Measurements from ENCODE around the gene MAPK12.

The MAPK12 gene

DNA sequence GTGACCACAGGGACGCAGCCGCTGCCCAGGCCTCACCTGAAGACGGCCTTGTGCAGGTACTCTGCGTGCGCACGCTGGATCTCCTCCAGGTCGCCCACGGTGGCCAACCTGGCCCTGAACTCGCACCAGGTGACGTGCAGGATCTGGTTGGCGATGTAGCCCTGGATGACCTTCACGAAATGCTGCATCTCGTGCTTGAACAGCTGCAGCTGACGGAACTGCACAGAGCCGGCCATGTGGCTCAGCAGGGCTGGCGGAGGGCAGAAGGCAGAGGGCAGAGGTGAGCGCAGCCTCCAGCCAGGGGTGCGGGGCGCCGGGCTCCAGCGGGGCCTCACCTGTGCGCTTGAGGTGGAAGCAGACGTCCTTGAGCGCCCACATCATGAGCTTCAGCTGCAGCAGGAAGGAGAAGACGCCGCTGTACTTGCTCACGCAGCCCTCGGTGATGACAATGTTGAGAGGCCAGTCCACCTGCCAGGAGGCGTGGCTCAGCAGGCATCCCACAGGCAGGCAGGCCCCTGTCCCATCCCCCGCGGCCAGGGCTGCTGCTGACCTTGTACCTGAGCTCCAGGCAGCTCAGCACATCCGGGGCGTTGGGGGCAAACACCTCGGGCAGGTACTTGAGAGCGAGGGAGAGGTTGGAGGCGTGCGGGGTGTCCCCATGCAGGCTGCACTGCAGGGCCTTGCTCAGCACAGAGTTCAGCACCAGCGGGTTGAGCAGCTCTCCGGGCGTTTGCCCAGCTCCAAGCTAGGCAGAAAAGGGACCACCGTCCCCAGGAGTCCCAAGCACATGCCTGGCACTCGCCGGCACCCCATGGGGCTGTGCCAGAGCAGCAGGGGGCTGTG is 43.1 kb downstream of the MAPK12 start:
- no peaks in the 10 kb centered on the region for H3K79me2 ChIP-seq (ENCODE audit: insufficient read depth, low read length)
- H2AFZ ChIP-seq (ENCODE audit: low read length) = no peak overlapping the region
- H3K4me2 ChIP-seq (ENCODE audit: low read depth, low read length, poor library complexity, severe bottlenecking) = no peak overlapping the region
- no peaks in the 10 kb centered on the region for H4K20me1 ChIP-seq (ENCODE audit: insufficient read depth, low read length, poor library complexity, severe bottlenecking)
- no peak overlapping the region for H3K9ac ChIP-seq (ENCODE audit: low read depth, low read length, poor library complexity, severe bottlenecking)
- no peaks in the 10 kb centered on the region for H3F3A ChIP-seq (ENCODE audit: low read depth)
- no peak overlapping the region for H3K4me3 ChIP-seq (ENCODE audit: low read length, poor library complexity, severe bottlenecking)
- H3K9me3 ChIP-seq (ENCODE audit: insufficient read depth, low read depth, low read length) = no peaks in the 10 kb centered on the region
- H3K9me2 ChIP-seq (replicated peaks; ENCODE audit: low read depth, low read length) = no peaks in the 10 kb centered on the region
- TF ChIP-seq, protein P1, sequence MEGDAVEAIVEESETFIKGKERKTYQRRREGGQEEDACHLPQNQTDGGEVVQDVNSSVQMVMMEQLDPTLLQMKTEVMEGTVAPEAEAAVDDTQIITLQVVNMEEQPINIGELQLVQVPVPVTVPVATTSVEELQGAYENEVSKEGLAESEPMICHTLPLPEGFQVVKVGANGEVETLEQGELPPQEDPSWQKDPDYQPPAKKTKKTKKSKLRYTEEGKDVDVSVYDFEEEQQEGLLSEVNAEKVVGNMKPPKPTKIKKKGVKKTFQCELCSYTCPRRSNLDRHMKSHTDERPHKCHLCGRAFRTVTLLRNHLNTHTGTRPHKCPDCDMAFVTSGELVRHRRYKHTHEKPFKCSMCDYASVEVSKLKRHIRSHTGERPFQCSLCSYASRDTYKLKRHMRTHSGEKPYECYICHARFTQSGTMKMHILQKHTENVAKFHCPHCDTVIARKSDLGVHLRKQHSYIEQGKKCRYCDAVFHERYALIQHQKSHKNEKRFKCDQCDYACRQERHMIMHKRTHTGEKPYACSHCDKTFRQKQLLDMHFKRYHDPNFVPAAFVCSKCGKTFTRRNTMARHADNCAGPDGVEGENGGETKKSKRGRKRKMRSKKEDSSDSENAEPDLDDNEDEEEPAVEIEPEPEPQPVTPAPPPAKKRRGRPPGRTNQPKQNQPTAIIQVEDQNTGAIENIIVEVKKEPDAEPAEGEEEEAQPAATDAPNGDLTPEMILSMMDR (conservative IDR thresholded peaks at IDR 0.05; ENCODE audit: low read length) = no peak
- no peak for TF ChIP-seq EZH2phosphoT487 (IDR thresholded peaks at IDR 0.05; ENCODE audit: borderline replicate concordance)
- H3K27me3 ChIP-seq (ENCODE audit: insufficient read depth, low read length, poor library complexity, severe bottlenecking) = no peaks in the 10 kb centered on the region
- H3K36me3 ChIP-seq (ENCODE audit: insufficient read depth, low read length) = peaks cover 72% of the 10 kb centered on the region; the same call in 1 of the 2 replicates
- no peaks in the 10 kb centered on the region for H3K4me1 ChIP-seq (ENCODE audit: insufficient read depth, low read length, poor library complexity, severe bottlenecking)

DNA sequence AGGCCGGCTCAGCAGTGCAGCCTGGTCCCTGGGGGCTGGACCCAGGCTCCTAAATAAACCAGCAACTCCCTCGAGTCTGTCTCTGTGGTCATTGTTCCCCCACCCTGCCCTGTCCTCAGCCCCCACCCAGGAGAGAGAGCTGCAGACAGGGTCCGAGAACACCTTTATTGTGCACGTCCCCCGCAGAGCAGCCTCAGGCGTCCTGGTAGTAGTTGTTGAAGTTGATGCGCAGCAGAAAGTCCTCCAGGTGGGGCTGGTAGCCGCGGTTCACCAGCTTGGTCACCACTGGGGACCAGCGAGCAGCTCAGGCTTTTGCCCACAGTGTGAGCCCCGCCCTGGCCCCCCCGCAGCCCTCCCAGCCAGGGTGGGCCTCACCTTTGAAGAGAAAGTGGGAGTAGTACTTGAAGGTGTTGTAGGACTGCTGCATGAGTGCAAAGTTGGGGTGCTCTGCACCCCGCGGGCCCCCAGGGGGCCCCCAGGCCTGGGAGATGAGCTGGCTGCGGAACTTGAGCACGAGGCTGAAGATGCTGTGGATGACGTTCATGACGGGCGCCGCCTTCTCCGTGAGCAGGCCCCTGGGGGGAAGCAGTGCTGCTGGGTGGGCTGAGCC is 43.8 kb downstream of the MAPK12 start:
- H3F3A ChIP-seq (ENCODE audit: low read depth) = no peaks in the 10 kb centered on the region
- H3K4me2 ChIP-seq (ENCODE audit: low read depth, low read length, poor library complexity, severe bottlenecking) = no peak overlapping the region
- H3K36me3 ChIP-seq (ENCODE audit: insufficient read depth, low read length) = peaks cover 67% of the 10 kb centered on the region; the same call in 1 of the 2 replicates
- H3K9me3 ChIP-seq (ENCODE audit: insufficient read depth, low read depth, low read length) = no peaks in the 10 kb centered on the region
- no peaks in the 10 kb centered on the region for H4K20me1 ChIP-seq (ENCODE audit: insufficient read depth, low read length, poor library complexity, severe bottlenecking)
- no peak overlapping the region for H3K9ac ChIP-seq (ENCODE audit: low read depth, low read length, poor library complexity, severe bottlenecking)
- TF ChIP-seq, protein P1 (conservative IDR thresholded peaks at IDR 0.05; ENCODE audit: low read length) = no peak
- no peak for TF ChIP-seq EZH2phosphoT487 (IDR thresholded peaks at IDR 0.05; ENCODE audit: borderline replicate concordance)
- no peaks in the 10 kb centered on the region for H3K4me1 ChIP-seq (ENCODE audit: insufficient read depth, low read length, poor library complexity, severe bottlenecking)
- H3K79me2 ChIP-seq (ENCODE audit: insufficient read depth, low read length) = no peaks in the 10 kb centered on the region
- H3K27me3 ChIP-seq (ENCODE audit: insufficient read depth, low read length, poor library complexity, severe bottlenecking) = no peaks in the 10 kb centered on the region
- H3K4me3 ChIP-seq (ENCODE audit: low read length, poor library complexity, severe bottlenecking) = no peak overlapping the region
- H3K9me2 ChIP-seq (replicated peaks; ENCODE audit: low read depth, low read length) = no peaks in the 10 kb centered on the region
- no peak overlapping the region for H2AFZ ChIP-seq (ENCODE audit: low read length)

DNA sequence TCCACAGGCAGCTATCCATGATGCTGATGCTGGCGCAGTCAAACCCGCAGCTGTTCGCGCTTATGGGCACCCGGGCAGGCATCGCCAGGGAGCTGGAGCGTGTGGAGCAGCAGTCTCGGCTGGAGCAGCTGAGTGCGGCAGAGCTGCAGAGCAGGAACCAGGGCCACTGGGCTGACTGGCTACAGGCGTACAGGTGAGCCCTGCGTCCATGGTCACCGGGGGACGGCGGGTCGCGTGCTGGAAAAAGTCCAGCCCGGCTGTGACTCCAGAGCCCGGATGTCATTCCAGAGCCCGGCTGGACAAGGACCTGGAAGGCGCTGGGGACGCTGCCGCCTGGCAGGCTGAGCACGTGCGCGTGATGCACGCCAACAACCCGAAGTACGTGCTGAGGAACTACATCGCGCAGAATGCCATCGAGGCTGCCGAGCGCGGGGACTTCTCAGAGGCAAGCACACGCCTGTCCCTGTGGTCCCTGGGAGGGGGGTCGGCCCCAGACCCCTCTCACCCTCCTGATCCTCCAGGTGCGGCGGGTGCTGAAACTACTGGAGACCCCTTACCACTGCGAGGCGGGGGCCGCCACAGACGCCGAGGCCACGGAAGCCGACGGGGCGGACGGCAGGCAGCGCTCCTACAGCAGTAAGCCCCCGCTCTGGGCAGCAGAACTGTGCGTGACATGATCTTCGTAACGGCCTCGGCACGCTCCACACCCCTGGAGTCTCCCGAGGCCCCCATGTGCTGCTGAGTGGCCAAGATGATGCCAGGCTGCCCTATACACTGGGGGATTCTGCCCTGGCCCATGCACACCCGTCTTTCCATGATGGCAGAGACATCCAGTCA is 44.6 kb downstream of the MAPK12 start:
- Histone ChIP-seq H3K4me1 (ENCODE audit: insufficient read depth, low read length, poor library complexity, severe bottlenecking) (no peaks in the 10 kb centered on the region), H3K9me3 (ENCODE audit: insufficient read depth, low read depth, low read length) (no peaks in the 10 kb centered on the region), H2AFZ (ENCODE audit: low read length) (no peak overlapping the region), H3F3A (ENCODE audit: low read depth) (no peaks in the 10 kb centered on the region), H3K9me2 (replicated peaks; ENCODE audit: low read depth, low read length) (no peaks in the 10 kb centered on the region), H3K27me3 (ENCODE audit: insufficient read depth, low read length, poor library complexity, severe bottlenecking) (no peaks in the 10 kb centered on the region), H4K20me1 (ENCODE audit: insufficient read depth, low read length, poor library complexity, severe bottlenecking) (no peaks in the 10 kb centered on the region), H3K36me3 (ENCODE audit: insufficient read depth, low read length) (peaks cover 62% of the 10 kb centered on the region; the same call in 1 of the 2 replicates), H3K4me3 (ENCODE audit: low read length, poor library complexity, severe bottlenecking) (no peak overlapping the region), H3K9ac (ENCODE audit: low read depth, low read length, poor library complexity, severe bottlenecking) (no peak overlapping the region), H3K79me2 (ENCODE audit: insufficient read depth, low read length) (no peaks in the 10 kb centered on the region), H3K4me2 (ENCODE audit: low read depth, low read length, poor library complexity, severe bottlenecking) (no peak overlapping the region)
- TF ChIP-seq, protein P1 (conservative IDR thresholded peaks at IDR 0.05; ENCODE audit: low read length) = no peak
- TF ChIP-seq EZH2phosphoT487 (IDR thresholded peaks at IDR 0.05; ENCODE audit: borderline replicate concordance) = no peak
